Trophoblast cell (in vitro differentiated cells and primary cell): Measurements from ENCODE around the gene STK33.

Source experiments
- DNase-seq, 2 donors: peaks; one replicate each; pipeline ENCODE4 v3.0.0-alpha.2; 2016
- H2AFZ ChIP-seq: 2 replicates; pipeline ENCODE4 v1.6.1; 2013; ENCODE audit warnings: low read length, moderate library complexity, mild to moderate bottlenecking; ENCODE audit not compliant: insufficient read depth, poor library complexity
- H2AK5ac ChIP-seq: 2 replicates; pipeline ENCODE4 v1.6.1; 2013; ENCODE audit warnings: mild to moderate bottlenecking, low read length
- H2BK120ac ChIP-seq: 2 replicates; pipeline ENCODE4 v1.6.1; 2013; ENCODE audit warnings: low read length, mild to moderate bottlenecking, moderate library complexity; ENCODE audit not compliant: insufficient read depth, poor library complexity
- H2BK12ac ChIP-seq: 2 replicates; pipeline ENCODE4 v1.6.1; 2013; ENCODE audit warnings: mild to moderate bottlenecking, low read length, moderate library complexity
- H2BK5ac ChIP-seq: 2 replicates; pipeline ENCODE4 v1.6.1; 2013; ENCODE audit warnings: low read length, low read depth, moderate library complexity, mild to moderate bottlenecking; ENCODE audit not compliant: poor library complexity
- H3K14ac ChIP-seq: 2 replicates; pipeline ENCODE4 v1.6.1; 2013; ENCODE audit warnings: mild to moderate bottlenecking, low read length
- H3K18ac ChIP-seq: 2 replicates; pipeline ENCODE4 v1.6.1; 2013; ENCODE audit warnings: mild to moderate bottlenecking, low read length
- H3K23ac ChIP-seq: 2 replicates; pipeline ENCODE4 v1.6.1; 2013; ENCODE audit warnings: low read length
- H3K27ac ChIP-seq: 2 replicates; pipeline ENCODE4 v1.5.1; 2013; ENCODE audit warnings: low read depth, mild to moderate bottlenecking, inconsistent platforms, low read length, moderate library complexity
- H3K27me3 ChIP-seq: 2 replicates; pipeline ENCODE4 v1.6.1; 2013; ENCODE audit warnings: inconsistent platforms, mild to moderate bottlenecking, low read length, moderate library complexity; ENCODE audit not compliant: insufficient read depth
- H3K36me3 ChIP-seq, 2 experiments: 1 replicate in 1 of 2; 2 replicates in 1 of 2; pipeline ENCODE4 v1.6.1; 2013; ENCODE audit warnings: low read length in 2 of 2, mild to moderate bottlenecking in 2 of 2, moderate library complexity in 1 of 2; ENCODE audit not compliant: insufficient read depth in 2 of 2, control insufficient read depth in 1 of 2
- H3K4ac ChIP-seq: 2 replicates; pipeline ENCODE4 v1.6.1; 2013; ENCODE audit warnings: low read depth, mild to moderate bottlenecking, low read length, moderate library complexity
- H3K4me1 ChIP-seq, 2 experiments: 1 replicate in 1 of 2; 2 replicates in 1 of 2; pipeline ENCODE4 v1.6.1; 2013; ENCODE audit warnings: low read length in 2 of 2, mild to moderate bottlenecking in 2 of 2, moderate library complexity in 1 of 2; ENCODE audit not compliant: insufficient read depth in 2 of 2, control insufficient read depth in 1 of 2
- H3K4me2 ChIP-seq: 2 replicates; pipeline ENCODE4 v1.6.1; 2013; ENCODE audit warnings: inconsistent platforms, mild to moderate bottlenecking, low read length, moderate library complexity
- H3K4me3 ChIP-seq: 2 replicates; pipeline ENCODE4 v1.5.1; 2013; ENCODE audit warnings: mild to moderate bottlenecking, low read depth, low read length, inconsistent platforms
- H3K79me1 ChIP-seq: one replicate; pipeline ENCODE4 v1.6.1; 2013; ENCODE audit warnings: low read length
- H3K79me2 ChIP-seq: 2 replicates; pipeline ENCODE4 v1.6.1; 2013; ENCODE audit warnings: low read length, mild to moderate bottlenecking; ENCODE audit not compliant: control insufficient read depth, insufficient read depth, poor library complexity
- H3K9ac ChIP-seq: 2 replicates; pipeline ENCODE4 v1.6.1; 2013; ENCODE audit warnings: mild to moderate bottlenecking, low read length
- H3K9me3 ChIP-seq: 2 replicates; pipeline ENCODE4 v1.6.1; 2013; ENCODE audit warnings: low read depth, mild to moderate bottlenecking, control low read depth, inconsistent platforms, low read length; ENCODE audit not compliant: insufficient read depth
- H4K12ac ChIP-seq: 2 replicates; pipeline ENCODE4 v1.6.1; 2013; ENCODE audit warnings: low read depth, mild to moderate bottlenecking, low read length, moderate library complexity
- H4K8ac ChIP-seq: 2 replicates; pipeline ENCODE4 v1.6.1; 2013; ENCODE audit warnings: low read depth, mild to moderate bottlenecking, low read length, moderate library complexity
- H4K91ac ChIP-seq: one replicate; pipeline ENCODE4 v1.6.1; 2013; ENCODE audit warnings: low read depth, mild to moderate bottlenecking, low read length, moderate library complexity
- WGBS: extraction: QIAGEN DNeasy Blood & Tissue Kit; methylation state at CpG from one replicate; pipeline ENCODE4 v1.1.7; 2013; ENCODE audit warnings: missing lambda C conversion rate; ENCODE audit not compliant: insufficient read length, insufficient coverage; ENCODE audit errors: extremely low coverage; 5-methylcytosine and 5-hydroxymethylcytosine counted together

STK33 gene

DNA sequence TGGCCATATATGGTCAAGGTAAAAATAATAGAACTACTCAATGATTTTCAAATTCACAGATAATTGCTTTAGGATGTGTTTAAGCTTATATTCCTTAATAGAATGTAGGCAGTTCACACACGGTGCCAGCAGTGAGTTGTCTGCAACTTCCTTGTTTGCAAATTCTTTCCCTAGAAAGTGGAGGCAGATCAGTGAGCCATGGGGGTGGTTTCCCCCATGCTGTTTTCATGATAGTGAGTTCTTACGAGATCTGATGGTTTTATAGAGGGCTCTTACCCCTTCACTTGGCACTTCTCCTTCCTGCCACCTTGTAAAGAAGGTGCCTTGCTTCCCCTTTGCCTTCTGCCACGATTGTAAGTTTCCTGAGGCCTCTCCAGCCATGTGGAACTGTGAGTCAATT is 218.6 kb downstream of the STK33 start:
- Histone ChIP-seq H3K9ac (no peak overlapping the region), H3K27me3 (no peaks in the 10 kb centered on the region), H4K8ac (no peak overlapping the region), H4K91ac (no peak overlapping the region), H3K4me2 (no peak overlapping the region), H3K27ac (no peak overlapping the region), H3K9me3 (peaks cover 3% of the 10 kb centered on the region), H4K12ac (no peak overlapping the region), H2AFZ (no peak overlapping the region), H3K79me2 (no peaks in the 10 kb centered on the region), H3K4me1 (peaks cover 2 to 3% of the 10 kb centered on the region in 2 experiments), H3K14ac (no peak overlapping the region), H2BK120ac (no peak overlapping the region), H2BK12ac (no peak overlapping the region), H3K18ac (no peak overlapping the region), H3K36me3 (no peaks in the 10 kb centered on the region), H3K4ac (no peak overlapping the region), H3K23ac (no peak overlapping the region), H2AK5ac (no peak overlapping the region), H3K4me3 (no peak overlapping the region), H3K79me1 (no peaks in the 10 kb centered on the region), H2BK5ac (no peak overlapping the region)
- DNase-seq = no peak
- no CpG with 5 or more reads among the region's 3 CpGs for WGBS

DNA sequence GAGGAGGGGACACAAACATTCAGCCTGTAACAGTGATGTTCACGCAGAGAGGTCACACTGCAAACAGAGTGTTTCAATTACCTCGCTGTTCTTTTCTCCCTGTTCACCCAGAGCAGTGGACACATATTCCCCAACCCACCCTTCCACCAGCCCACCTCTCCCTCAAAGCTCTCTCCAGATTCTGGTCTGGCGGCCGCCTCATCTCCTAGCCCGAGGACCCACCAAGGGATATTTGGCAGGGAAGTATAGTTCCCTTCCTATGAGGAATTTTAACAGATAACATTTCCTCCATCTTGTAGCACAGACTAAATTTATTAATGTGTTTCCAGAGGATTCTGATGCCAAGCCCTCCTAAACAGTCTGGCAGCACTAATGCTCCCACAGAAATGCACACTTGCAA is 219.3 kb downstream of the STK33 start:
- Histone ChIP-seq H3K36me3 (no peaks in the 10 kb centered on the region), H3K9ac (no peak overlapping the region), H3K4ac (no peak overlapping the region), H3K79me2 (no peaks in the 10 kb centered on the region), H2AFZ (no peak overlapping the region), H2BK120ac (no peak overlapping the region), H3K27ac (no peak overlapping the region), H3K4me2 (no peak overlapping the region), H3K4me1 (peaks cover 2 to 3% of the 10 kb centered on the region in 2 experiments), H4K91ac (no peak overlapping the region), H4K8ac (no peak overlapping the region), H3K18ac (no peak overlapping the region), H4K12ac (no peak overlapping the region), H3K4me3 (no peak overlapping the region), H2BK5ac (no peak overlapping the region), H2AK5ac (no peak overlapping the region), H2BK12ac (no peak overlapping the region), H3K27me3 (no peaks in the 10 kb centered on the region), H3K79me1 (no peaks in the 10 kb centered on the region), H3K23ac (no peak overlapping the region), H3K9me3 (peaks cover 3% of the 10 kb centered on the region), H3K14ac (no peak overlapping the region)
- DNase-seq = no peak
- WGBS = no CpG with 5 or more reads among the region's 5 CpGs

DNA sequence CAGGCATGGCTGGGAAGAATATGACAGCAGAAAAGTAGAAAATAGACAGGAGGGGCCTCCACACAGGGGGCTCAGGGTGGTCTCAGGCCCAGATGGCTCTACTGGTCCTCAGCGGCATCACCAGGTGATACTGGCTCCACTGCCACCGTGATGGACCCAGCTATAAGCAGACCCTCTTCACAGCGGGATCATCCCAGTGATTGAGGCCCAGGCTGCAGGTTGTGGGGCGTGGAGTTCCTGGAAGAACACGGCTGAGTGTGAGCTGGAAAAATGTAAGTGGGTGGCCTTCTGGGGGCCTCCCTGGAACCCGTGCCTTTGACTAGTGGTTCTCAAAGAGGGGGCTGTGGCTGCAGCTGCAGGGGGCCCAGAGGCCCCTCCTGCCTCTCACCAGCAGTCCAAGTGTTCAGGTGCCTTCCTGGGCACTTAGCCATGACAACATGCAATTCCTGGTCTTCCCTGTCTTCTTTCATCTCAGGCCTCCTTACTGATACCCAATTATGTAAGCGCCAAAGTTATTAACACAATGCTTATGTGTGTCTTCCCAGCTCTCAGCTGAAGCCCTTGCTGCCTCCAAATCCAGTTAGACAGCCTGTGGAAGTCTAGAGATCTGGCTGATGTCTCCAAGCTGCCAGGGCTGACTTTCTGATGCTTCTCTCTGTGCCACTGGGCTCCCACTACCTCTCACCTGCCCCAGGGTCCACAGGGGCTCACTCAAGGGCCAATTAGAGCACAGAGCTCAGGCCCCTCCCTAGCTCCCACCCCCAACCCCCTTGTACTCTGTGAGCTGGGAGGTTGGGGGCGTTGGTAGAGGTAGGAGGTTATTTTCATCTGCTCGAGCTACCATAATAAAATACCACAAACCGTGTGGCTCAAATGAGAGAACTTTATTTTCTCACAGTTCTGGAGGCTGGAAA is 220.3 kb downstream of the STK33 start:
- H2AK5ac ChIP-seq = no peak overlapping the region
- H3K4ac ChIP-seq = no peak overlapping the region
- no peaks in the 10 kb centered on the region for H3K79me2 ChIP-seq
- H3K14ac ChIP-seq = no peak overlapping the region
- no peak for DNase-seq
- H3K27ac ChIP-seq = no peak overlapping the region
- H3K79me1 ChIP-seq = no peaks in the 10 kb centered on the region
- no peaks in the 10 kb centered on the region for H3K36me3 ChIP-seq
- no peak overlapping the region for H4K12ac ChIP-seq
- no peak overlapping the region for H3K23ac ChIP-seq
- no peaks in the 10 kb centered on the region for H3K27me3 ChIP-seq
- H3K9me3 ChIP-seq = peaks cover 3% of the 10 kb centered on the region
- H2BK5ac ChIP-seq = no peak overlapping the region
- no peak overlapping the region for H3K4me3 ChIP-seq
- no peak overlapping the region for H4K8ac ChIP-seq
- no peak overlapping the region for H2BK12ac ChIP-seq
- WGBS = no CpG with 5 or more reads among the region's 10 CpGs
- H2AFZ ChIP-seq = no peak overlapping the region
- H3K4me2 ChIP-seq = no peak overlapping the region
- no peak overlapping the region for H3K18ac ChIP-seq
- H2BK120ac ChIP-seq = no peak overlapping the region
- H4K91ac ChIP-seq = no peak overlapping the region
- no peak overlapping the region for H3K9ac ChIP-seq
- peaks cover 2 to 3% of the 10 kb centered on the region in 2 experiments for H3K4me1 ChIP-seq

DNA sequence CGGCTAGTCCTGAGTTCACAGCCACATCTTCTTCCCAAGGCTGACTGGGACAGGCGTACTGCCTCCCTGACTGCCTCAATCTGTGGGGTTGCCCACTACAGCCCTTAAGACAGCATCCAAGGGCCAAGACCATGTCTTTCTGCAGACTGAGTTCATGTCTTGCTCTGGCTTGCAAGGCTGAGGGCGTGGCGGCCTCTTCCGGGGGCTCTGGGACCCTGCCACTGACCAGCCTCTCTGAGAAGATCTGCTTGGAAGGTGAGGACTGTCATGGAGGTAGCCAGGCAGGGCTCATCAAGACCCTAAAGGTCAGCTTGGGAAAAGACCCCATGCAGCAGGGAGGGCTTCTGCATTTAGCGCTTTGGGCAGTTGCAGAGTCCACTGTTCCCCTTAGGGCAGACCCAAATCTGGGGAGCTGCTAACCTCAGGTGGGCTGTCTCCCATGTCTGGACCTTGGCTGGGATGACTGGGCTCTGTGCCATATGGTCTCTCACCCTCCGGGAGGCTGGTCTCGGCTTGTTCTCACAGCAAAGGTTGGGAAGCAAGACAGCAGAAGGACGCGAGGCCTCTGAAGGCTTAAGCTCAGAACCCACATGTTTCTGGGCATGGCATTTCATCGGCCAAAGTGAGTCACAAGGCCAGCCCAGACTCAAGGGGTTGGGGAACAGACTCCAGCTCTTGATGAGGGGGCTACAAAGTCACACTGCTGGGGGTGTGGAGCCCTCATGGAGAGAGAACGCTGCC is 221.2 kb downstream of the STK33 start:
- H3K9ac ChIP-seq = no peak overlapping the region
- H3K79me1 ChIP-seq = no peaks in the 10 kb centered on the region
- H3K4ac ChIP-seq = no peak overlapping the region
- H3K18ac ChIP-seq = no peak overlapping the region
- peaks cover 2 to 3% of the 10 kb centered on the region in 2 experiments for H3K4me1 ChIP-seq
- H2AFZ ChIP-seq = no peak overlapping the region
- no peak overlapping the region for H3K4me3 ChIP-seq
- no peak overlapping the region for H3K23ac ChIP-seq
- no CpG with 5 or more reads among the region's 12 CpGs for WGBS
- no peak overlapping the region for H4K12ac ChIP-seq
- H3K4me2 ChIP-seq = no peak overlapping the region
- H2BK120ac ChIP-seq = no peak overlapping the region
- H4K8ac ChIP-seq = no peak overlapping the region
- no peak overlapping the region for H3K27ac ChIP-seq
- H3K9me3 ChIP-seq = peaks cover 3% of the 10 kb centered on the region
- H2AK5ac ChIP-seq = no peak overlapping the region
- H2BK5ac ChIP-seq = no peak overlapping the region
- no peaks in the 10 kb centered on the region for H3K79me2 ChIP-seq
- no peak overlapping the region for H3K14ac ChIP-seq
- no peaks in the 10 kb centered on the region for H3K27me3 ChIP-seq
- no peak for DNase-seq
- H2BK12ac ChIP-seq = no peak overlapping the region
- H3K36me3 ChIP-seq = no peaks in the 10 kb centered on the region
- no peak overlapping the region for H4K91ac ChIP-seq
